ENCODE results near the gene SMURF2. TPM values are rescaled to one million over a fixed set of nuclear protein-coding genes. Genes with fewer than 3 reads are reported as not detected.

SMURF2 gene
- total RNA-seq, 1 donor from 2014 or later: 69.2 TPM

DNA sequence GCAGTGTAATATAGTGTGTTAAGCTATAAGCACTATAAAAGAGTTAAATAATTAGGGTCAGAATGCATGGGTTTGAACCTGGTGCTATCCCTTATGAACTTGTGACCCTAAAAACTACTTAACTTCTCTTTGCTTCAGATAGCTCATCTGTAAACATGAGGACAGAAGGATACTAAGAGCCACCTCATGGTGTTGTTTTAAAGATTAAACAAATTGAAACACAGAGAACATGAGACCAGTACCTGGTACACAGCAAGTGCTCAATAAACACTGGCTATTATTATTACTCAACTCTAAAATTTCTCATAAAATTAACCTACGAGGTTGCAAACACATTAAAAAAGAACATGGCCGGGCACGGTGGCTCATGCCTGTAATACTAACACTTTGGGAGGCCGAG is 43.3 kb downstream of the SMURF2 start:
- DNase-seq (ENCODE audit: low spot score): no peak
- H3K36me3 Mint-ChIP-seq (ENCODE audit: low read depth, unreplicated experiment): no peaks in the 10 kb centered on the region
- TF ChIP-seq, protein P1, sequence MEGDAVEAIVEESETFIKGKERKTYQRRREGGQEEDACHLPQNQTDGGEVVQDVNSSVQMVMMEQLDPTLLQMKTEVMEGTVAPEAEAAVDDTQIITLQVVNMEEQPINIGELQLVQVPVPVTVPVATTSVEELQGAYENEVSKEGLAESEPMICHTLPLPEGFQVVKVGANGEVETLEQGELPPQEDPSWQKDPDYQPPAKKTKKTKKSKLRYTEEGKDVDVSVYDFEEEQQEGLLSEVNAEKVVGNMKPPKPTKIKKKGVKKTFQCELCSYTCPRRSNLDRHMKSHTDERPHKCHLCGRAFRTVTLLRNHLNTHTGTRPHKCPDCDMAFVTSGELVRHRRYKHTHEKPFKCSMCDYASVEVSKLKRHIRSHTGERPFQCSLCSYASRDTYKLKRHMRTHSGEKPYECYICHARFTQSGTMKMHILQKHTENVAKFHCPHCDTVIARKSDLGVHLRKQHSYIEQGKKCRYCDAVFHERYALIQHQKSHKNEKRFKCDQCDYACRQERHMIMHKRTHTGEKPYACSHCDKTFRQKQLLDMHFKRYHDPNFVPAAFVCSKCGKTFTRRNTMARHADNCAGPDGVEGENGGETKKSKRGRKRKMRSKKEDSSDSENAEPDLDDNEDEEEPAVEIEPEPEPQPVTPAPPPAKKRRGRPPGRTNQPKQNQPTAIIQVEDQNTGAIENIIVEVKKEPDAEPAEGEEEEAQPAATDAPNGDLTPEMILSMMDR (IDR thresholded peaks at IDR 0.05; ENCODE audit: unreplicated experiment): no peak
- H3K4me3 Mint-ChIP-seq (ENCODE audit: unreplicated experiment): no peak overlapping the region
- H3K27ac Mint-ChIP-seq (ENCODE audit: unreplicated experiment): no peak overlapping the region
- H3K27me3 Mint-ChIP-seq (ENCODE audit: unreplicated experiment): no peaks in the 10 kb centered on the region
- no peaks in the 10 kb centered on the region for H3K9me3 Mint-ChIP-seq (ENCODE audit: unreplicated experiment)
- peaks cover 10% of the 10 kb centered on the region for H3K4me1 Mint-ChIP-seq (ENCODE audit: unreplicated experiment)

DNA sequence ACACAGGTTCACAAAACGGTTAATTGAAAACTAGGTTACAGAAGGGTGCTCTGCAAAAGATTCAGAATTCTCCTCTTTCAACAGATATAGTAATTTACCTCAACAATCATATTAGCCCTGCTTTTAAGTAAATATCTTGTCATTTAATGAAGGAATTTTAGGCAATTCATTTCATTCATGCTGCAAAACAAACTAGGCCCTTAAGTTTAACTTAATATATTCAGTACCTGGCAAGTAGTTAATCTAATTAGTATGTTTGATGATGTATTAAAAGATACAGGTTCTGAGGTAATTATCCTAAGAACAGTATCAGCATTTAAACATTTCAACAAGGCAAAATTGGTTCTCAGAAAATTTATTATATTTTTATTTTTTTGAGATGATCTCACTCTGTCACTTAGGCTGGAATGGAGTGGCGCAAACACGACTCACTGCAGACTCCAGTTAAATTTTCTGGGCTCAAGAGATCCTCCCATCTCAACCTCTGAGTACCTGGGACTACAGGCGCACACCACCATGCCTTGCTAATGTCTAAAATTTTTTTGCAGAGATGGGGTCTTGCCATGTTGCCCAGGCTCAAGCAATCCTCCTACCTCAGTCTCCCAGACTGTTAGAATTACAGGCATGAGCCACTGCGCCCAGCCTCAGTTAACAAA is 44.9 kb downstream of the SMURF2 start:
- TF ChIP-seq, protein P1 (IDR thresholded peaks at IDR 0.05; ENCODE audit: unreplicated experiment): no peak
- no peaks in the 10 kb centered on the region for H3K27me3 Mint-ChIP-seq (ENCODE audit: unreplicated experiment)
- H3K9me3 Mint-ChIP-seq (ENCODE audit: unreplicated experiment): no peaks in the 10 kb centered on the region
- no peak overlapping the region for H3K27ac Mint-ChIP-seq (ENCODE audit: unreplicated experiment)
- peaks cover 3% of the 10 kb centered on the region for H3K36me3 Mint-ChIP-seq (ENCODE audit: low read depth, unreplicated experiment)
- H3K4me3 Mint-ChIP-seq (ENCODE audit: unreplicated experiment): no peak overlapping the region
- no peak for DNase-seq (ENCODE audit: low spot score)
- H3K4me1 Mint-ChIP-seq (ENCODE audit: unreplicated experiment): peaks cover 2% of the 10 kb centered on the region

DNA sequence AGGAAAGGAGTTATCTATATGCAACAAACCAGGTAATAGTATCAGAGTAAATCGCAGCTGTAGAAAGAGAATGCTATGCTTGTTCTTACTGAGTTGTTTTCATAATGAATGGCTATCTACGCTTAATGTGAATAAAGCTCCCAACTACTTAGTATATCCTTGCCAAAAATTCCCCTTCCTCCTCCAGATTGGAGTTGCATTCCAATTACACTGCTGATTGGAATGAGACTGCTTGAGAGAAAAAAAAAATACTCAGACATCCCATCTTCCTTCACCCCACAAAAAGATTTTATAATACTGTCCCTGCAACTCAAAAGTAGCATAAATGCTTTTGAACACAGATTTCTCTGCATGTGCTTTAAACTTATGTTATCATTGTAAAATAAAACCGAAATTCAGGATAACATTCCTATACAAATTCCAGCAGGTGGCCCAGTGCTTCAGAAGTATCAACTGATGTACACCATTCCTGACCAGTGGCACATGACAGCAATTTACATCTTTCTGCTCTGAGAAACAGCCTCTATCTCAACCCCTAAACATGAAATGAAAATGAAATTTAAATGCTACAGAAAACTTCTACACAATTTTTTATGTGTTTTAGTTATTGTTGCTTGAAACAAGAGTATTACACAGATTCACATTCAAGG is 47.0 kb downstream of the SMURF2 start:
- TF ChIP-seq, protein P1 (IDR thresholded peaks at IDR 0.05; ENCODE audit: unreplicated experiment): no peak
- no peaks in the 10 kb centered on the region for H3K27me3 Mint-ChIP-seq (ENCODE audit: unreplicated experiment)
- no peak for DNase-seq (ENCODE audit: low spot score)
- H3K36me3 Mint-ChIP-seq (ENCODE audit: low read depth, unreplicated experiment): peaks cover 3% of the 10 kb centered on the region
- no peak overlapping the region for H3K4me3 Mint-ChIP-seq (ENCODE audit: unreplicated experiment)
- no peaks in the 10 kb centered on the region for H3K9me3 Mint-ChIP-seq (ENCODE audit: unreplicated experiment)
- H3K4me1 Mint-ChIP-seq (ENCODE audit: unreplicated experiment): peaks cover 2% of the 10 kb centered on the region
- peak overlapping the region; percentile 20 for H3K27ac Mint-ChIP-seq (ENCODE audit: unreplicated experiment)

DNA sequence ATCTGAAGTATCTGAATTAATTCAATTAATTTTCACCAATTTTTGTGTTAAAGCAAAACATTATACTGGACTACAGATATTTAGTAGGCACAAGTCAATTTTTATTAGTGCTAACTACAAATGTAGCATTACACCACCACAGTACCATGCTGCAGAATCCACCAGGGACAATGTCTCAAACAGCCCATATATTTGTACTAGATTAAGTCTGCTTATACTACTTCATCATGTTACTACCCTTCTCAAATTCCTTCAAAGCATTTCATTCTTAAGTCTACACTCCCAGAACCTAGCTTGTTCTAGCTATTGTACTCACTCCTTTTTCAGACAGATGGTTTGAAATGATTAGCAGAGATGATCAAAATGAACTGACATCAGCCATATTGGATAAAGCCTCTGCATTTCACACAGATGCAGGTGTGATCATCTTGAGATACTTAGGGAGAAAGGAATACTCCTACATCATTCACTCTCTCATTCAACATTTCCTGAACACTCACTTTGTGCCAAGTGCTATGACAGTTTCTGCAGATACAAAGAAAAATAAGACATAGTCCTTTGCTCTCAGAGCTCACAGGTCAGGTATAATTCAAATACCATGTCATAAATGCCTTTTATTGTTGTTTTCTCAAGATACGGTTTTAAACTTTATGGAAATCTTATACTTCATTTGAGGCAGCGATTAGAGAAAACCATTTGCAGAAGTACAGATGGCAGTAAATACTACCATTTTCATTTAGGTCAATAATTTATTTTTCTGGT is 47.7 kb downstream of the SMURF2 start:
- no peaks in the 10 kb centered on the region for H3K27me3 Mint-ChIP-seq (ENCODE audit: unreplicated experiment)
- H3K27ac Mint-ChIP-seq (ENCODE audit: unreplicated experiment): no peak overlapping the region

More for the DNA sequence above, 47.7 kb downstream of the SMURF2 start:
- no peak for DNase-seq (ENCODE audit: low spot score)
- no peaks in the 10 kb centered on the region for H3K9me3 Mint-ChIP-seq (ENCODE audit: unreplicated experiment)
- H3K36me3 Mint-ChIP-seq (ENCODE audit: low read depth, unreplicated experiment): peaks cover 3% of the 10 kb centered on the region
- H3K4me1 Mint-ChIP-seq (ENCODE audit: unreplicated experiment): peaks cover 2% of the 10 kb centered on the region
- H3K4me3 Mint-ChIP-seq (ENCODE audit: unreplicated experiment): no peak overlapping the region
- TF ChIP-seq, protein P1 (IDR thresholded peaks at IDR 0.05; ENCODE audit: unreplicated experiment): no peak
